ENCODE data around the gene PLA2G12A.
"Not testable (repeated sequence)": the region's sequence is repeated elsewhere in the genome, so short reads cannot be mapped to it uniquely, and the experiment has no call there.

PLA2G12A gene

DNA sequence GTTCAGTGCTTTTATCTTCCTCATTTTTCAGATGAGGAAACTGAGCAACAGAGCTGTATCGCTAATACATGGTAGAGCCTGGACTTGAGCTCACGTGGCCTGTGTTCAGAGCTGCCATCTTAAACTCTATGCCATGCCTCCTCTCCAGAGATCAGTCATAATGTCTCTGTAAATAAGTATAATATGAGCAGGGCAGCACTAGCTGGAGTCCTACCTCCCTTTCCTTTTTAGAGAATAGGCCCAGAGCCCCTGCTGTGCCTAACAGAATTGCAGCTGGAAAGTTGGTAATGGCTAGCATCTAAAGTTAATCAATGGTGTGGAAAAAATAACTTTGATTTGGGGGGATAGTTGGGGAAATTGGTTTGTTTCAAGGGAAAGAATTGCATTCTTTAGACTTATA, 47.0 kb downstream of the PLA2G12A start:
- no peak for DNase-seq (ENCODE audit: low read depth in 1 of 2, low spot score in 1 of 2)

DNA sequence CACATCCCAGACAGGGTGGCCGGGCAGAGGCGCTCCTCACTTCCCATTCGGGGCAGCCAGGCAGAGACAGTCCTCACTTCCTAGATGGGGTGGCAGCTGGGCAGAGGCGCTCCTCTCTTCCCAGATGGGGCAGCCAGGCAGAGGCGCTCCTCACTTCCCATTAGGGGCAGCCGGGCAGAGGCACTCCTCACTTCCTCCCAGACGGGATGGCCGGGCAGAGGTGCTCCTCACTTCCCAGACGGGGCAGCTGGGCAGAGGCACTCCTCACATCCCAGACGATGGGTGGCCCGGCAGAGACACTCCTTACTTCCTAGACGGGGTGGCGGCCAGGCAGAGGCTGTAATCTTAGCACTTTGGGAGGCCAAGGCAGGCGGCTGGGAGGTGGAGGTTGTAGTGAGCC, 50.9 kb downstream of the PLA2G12A start:
- DNase-seq (ENCODE audit: low read depth in 1 of 2, low spot score in 1 of 2) = not testable (repeated sequence)

DNA sequence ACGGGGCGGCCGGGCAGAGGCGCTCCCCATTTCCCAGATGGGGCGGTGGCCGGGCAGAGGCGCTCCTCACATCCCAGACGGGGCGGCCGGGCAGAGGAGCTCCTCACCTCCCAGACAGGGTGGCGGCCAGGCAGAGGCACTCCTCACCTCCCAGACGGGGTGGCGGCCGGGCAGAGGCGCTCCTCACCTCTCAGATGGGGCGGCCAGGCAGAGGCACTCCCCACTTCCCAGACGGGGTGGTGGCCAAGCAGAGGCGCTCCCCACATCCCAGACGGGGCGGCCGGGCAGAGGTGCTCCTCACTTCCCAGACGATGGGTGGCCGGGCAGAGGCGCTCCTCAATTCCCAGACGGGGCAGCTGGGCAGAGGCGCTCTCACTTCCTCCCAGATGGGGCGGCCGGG, 51.4 kb downstream of the PLA2G12A start:
- not testable (repeated sequence) for DNase-seq (ENCODE audit: low read depth in 1 of 2, low spot score in 1 of 2)

DNA sequence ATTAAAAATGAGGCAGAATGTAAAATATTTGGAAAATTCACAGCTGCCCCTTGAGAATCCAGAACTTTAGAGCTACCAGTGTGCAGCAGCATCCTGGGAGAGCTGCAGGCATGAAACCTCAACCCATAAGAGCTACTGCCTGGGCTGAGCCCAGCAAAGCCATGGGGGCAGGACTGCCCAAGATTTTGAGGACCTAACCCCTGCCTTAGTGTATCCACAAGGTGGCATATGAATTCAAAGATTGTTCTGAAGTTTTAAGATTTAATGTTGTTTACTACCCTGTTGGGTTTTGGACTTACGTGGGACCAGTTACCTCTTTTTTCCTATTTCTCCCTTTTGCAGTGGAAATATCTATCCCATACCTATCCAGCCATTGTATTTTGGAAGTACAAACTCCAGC, 53.0 kb downstream of the PLA2G12A start:
- DNase-seq (ENCODE audit: low read depth in 1 of 2, low spot score in 1 of 2) = no peak

DNA sequence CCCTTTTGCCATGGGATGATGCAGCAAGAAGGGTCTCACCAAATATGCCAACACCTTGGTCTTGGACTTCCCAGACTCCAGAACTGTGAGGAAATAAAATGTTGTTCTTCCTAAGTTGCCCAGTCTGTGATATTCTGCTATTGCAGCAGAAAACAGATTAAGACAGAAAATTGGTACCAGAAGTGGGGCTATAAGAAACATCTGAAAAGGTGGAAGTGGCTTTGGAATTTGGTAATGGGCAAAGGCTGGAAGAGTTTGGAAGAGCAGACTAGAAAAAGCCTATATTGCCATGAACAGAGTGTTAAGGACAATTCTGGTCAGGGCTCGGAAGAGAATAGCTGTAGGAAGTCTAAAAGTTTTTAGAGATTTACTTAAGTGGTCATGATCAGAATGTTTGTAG, 54.0 kb downstream of the PLA2G12A start:
- no peak for DNase-seq (ENCODE audit: low read depth in 1 of 2, low spot score in 1 of 2)

DNA sequence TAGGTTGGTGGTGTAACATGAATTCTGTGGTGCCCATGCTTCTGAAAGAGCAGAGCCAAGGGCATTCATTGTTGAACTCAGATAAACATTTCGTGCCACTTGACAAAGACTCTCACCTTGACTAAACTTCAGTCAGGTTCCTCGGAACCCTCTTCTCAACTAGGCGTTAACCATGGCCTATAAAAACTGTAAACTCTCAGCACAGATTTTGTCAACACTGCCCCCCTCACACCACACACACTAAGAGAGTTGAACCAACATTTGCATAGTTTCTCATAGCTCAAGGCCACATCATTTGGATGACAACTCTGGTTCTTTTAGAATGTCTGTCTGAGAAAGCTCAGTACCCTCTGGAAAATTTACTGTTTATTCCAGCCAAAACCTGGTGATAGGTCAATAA, 54.7 kb downstream of the PLA2G12A start:
- DNase-seq (ENCODE audit: low read depth in 1 of 2, low spot score in 1 of 2) = no peak

DNA sequence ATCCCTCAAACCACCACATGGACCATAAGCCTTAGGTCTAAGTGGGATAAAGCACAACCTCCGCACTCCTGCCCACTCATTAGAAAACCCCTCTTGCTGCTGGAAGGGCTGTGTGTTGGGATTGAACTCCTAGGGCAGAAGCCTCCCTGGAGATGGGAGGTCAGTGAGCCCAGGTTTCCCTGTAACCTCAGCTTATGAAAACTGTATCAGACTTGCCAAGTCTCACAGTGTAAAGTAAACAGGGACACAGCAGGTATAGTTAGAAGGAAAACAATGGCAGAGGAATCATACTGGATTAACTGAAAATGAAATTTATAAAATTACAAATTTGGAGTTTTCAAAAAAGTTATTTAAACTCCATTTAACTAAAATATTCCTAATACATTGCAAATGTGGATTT, 56.6 kb downstream of the PLA2G12A start:
- DNase-seq (ENCODE audit: low read depth in 1 of 2, low spot score in 1 of 2) = no peak

DNA sequence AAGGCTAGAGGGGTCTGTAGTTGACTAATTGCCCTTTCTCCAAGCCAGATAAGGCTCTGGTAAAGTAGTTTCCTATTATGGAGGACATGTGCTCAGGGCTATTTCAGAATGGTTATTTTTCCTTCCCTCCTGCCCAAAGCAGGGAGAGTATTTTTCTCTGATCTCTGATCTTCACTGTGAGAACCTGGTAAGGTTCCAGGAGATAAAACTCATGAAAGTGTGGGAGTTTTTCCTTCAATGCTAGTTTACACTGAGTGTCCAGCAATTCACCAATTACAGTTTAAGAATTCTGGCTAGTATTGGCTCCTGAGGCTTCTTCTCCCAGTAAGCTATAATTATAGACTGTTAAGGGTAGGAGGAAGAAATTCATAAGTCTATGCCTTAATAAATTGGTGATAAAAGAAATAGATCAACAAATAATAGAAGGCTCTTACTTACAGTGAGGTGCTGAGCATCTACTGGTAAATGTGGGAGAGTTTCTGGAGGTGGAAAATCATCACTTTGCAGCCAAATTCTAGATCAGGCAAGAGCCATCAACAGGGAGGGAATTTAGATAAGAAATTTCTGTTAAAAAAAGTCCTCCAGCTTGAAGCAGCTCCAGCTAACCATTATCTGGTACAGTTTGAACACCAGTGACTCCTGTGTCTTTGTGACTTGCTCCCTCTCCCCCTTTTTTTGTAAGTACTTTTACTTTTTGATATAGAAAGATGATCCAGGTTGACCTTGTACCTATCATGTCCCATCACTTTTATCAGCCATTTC, 57.5 kb downstream of the PLA2G12A start:
- DNase-seq (ENCODE audit: low read depth in 1 of 2, low spot score in 1 of 2) = no peak

DNA sequence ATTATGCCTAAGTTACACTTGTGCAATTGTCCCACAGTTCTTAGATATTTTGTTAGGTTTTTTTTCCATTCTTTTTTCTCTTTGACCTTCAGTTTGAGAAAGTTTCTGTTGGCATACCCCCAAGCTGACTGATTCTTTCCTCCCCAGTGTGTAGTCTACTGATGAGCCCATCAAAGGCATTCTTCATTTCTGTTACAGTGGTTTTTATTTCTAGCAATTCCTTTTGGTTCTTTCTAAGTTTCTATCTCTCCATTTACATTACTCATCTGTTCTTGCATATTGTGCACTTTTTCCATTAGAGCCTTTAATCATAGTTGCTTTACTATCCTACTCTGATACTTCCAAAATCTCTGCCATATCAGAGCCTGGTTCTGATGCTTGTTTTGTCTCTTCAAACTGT, 58.5 kb downstream of the PLA2G12A start:
- DNase-seq (ENCODE audit: low read depth in 1 of 2, low spot score in 1 of 2) = no peak

DNA sequence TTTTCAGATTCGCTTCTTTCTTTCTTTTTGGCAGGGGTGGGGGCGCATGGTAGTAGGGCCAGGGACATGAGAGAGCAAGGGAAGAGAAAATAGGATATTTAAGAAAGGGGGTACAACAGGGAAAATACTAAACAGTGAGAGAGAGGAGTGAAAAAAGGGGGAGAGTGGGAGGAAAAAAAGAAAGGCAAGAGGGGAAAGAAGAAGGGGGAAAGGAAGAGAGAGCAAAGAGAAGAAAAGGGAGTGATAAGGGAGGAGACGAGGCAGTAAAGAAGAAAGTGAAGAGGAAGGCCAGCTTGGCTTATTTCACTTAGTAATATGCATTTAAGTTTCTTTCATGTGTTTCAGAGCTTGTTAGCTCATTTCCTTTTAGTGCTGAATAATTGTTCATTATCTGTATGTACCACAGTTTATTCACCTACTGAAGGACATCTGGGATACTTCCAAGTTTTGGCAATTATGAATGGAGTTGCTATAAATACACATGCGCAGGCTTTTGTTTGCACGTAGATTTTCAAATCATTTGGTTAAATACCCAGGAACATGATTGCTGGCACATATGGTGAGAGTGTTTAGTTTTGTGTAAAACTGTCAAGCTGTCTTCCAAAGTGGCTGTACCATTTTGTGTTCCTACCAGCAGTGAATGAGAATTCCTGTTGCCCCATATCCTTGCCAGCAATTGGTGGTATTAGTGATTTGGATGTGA, 63.9 kb downstream of the PLA2G12A start:
- no peak for DNase-seq (ENCODE audit: low read depth in 1 of 2, low spot score in 1 of 2)

DNA sequence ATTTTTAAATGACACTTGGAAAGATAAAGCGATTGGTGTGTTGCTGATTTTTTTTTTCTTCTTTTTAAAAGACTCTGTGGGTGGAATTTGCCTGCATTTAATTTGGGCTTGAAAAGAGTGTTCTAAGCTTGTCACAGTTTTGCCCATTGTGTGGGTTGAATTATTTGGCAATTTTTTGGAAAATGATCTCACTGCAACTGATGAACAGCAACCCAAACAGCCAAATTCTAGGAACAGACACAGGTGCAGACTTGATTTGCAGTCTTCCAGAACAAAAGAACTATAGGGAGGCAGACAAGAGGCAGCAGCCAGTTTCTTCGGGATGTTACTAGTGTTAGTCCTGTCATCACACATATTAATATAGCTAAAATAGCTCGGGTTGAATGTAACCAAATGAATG, 67.1 kb downstream of the PLA2G12A start:
- DNase-seq (ENCODE audit: low read depth in 1 of 2, low spot score in 1 of 2) = no peak

DNA sequence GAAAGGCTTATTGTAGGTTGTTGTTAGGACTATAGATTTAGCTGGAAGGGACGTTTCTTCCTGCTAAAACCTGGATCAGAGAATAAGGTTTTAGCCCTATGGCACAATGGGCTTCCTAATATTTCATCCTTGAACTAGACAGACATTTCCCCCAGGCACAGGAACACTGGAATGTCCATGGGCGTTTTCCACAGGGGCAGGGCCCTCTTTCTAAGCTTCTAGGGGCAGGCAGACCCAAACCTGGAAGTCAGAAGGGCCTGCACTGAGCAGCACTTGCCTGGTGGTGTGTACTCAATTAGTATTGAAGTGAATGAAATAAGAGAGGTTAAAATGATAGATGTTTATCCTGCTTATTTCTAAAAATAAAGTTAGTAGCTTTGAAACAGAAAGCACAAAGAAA, 67.8 kb downstream of the PLA2G12A start:
- no peak for DNase-seq (ENCODE audit: low read depth in 1 of 2, low spot score in 1 of 2)
